ENCODE data around the gene XPO5.

DNA sequence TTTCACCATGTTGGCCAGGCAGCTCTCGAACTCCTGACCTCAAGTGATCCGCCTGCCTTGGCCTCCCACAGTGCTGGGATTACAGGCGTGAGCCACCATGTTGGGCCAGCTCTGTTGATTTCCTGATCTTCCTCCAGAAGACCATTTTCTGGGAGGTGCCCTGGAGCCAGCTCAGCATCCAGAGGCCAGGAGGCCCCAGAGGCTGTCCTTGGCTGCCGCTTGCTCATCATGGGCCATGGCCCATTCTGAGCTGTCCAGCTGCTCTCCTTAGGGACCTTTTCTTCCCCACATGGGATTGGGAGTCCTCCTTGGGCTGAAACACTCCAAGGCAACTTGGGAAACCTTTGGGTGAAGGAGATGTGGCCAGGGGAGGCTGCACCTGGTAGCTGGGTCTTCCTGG, 81.1 kb downstream of the XPO5 start:
- no peak for TF ChIP-seq EP300 (IDR thresholded peaks at IDR 0.05)
- TF ChIP-seq, protein P1, sequence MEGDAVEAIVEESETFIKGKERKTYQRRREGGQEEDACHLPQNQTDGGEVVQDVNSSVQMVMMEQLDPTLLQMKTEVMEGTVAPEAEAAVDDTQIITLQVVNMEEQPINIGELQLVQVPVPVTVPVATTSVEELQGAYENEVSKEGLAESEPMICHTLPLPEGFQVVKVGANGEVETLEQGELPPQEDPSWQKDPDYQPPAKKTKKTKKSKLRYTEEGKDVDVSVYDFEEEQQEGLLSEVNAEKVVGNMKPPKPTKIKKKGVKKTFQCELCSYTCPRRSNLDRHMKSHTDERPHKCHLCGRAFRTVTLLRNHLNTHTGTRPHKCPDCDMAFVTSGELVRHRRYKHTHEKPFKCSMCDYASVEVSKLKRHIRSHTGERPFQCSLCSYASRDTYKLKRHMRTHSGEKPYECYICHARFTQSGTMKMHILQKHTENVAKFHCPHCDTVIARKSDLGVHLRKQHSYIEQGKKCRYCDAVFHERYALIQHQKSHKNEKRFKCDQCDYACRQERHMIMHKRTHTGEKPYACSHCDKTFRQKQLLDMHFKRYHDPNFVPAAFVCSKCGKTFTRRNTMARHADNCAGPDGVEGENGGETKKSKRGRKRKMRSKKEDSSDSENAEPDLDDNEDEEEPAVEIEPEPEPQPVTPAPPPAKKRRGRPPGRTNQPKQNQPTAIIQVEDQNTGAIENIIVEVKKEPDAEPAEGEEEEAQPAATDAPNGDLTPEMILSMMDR (IDR thresholded peaks at IDR 0.05), result no peak
- TF ChIP-seq POLR2A (IDR thresholded peaks at IDR 0.05), result no peak
- TF ChIP-seq POLR2AphosphoS5 (IDR thresholded peaks at IDR 0.05), result no peak
